ENCODE measurements around the gene DERL3. TPM values are rescaled to one million over a fixed set of nuclear protein-coding genes. Genes with fewer than 3 reads are reported as not detected.

DERL3 gene
- total RNA-seq = 74.1 and 77.0 TPM in 2 replicates
- total RNA-seq (2013) = 35.7 TPM
- 98.8 and 142 TPM in 2 replicates for polyA plus RNA-seq
- 45.1 and 59.3 TPM in 2 replicates for polyA minus RNA-seq

DNA sequence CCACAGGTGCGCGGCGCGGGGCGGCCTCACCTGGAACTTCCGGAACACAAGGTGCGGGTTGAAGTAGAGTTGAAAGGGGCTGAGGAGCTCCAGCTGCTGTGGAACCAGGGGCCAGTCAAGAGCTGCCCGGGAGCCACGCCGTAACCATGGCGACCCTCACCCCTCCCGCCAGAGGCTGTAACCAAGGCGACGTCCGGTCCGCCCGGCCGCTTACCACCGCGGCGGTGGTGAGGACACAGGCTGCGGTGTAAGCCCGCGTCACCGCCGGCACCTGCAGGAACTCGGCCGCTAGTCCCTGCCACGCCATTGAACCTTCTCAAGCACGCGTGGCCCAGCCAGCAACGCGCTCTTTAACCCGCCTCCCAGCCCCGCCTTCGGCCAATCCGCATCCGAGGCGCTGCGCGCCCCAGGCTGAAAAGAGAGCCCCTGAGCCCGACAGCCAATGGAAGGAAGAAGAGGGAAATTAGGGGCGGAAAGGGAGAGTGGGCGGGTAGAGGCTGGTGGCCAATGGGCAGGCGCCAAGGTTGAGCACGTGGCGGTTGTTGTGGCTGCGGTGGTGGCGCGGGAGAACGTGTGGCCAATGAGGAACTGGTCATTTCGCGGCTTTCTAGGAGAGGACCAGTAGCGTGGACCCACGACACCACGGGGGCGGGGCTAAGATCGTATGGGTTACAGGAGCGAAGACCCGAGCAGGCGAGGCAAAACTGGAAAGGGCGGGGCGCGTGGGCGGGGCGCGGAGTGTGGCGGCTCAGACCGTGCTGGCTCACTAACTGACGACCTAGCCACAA lies at the start of gene DERL3:
DERL3 (minus strand) TSS at position 326 of the 788 bp plus-strand sequence; CDS start at position 307, 19 bp downstream.
- POLR2A ChIA-PET = interaction anchor here (0.6 to 2.2 kb wide), 14 partner anchors 10 to 172 kb away, joined by 3 to 18 read pairs (median 7); partner anchors contain the start of genes CABIN1, MIF, MMP11 and SLC2A11

More for the DNA sequence above, at the start of gene DERL3:
- Histone ChIP-seq H3K27ac (ENCODE audit: low read length in 2 of 2) (peak within 1 kb of the TSS; percentile 98), H3K9ac (ENCODE audit: low read length) (peak within 1 kb of the TSS; percentile 75), H3K9me3 (ENCODE audit: control extremely low read depth in 1 of 3, control insufficient read depth in 2 of 3, insufficient read depth in 1 of 3, low read length in 2 of 3) (no peaks in the 10 kb centered on the region), H3K4me1 (ENCODE audit: control insufficient read depth in 2 of 2, insufficient read depth in 2 of 2, low read length in 2 of 2) (peaks cover 45 to 60% of the 10 kb centered on the region in 2 donors), H3K27me3 (replicated peaks in 1 of 4; ENCODE audit: control extremely low read depth in 1 of 4, control insufficient read depth in 3 of 4, insufficient read depth in 4 of 4, low read length in 3 of 4) (no peaks in the 10 kb centered on the region), H4K20me1 (ENCODE audit: control insufficient read depth, insufficient read depth, low read length, poor library complexity, severe bottlenecking) (peaks cover 10% of the 10 kb centered on the region), H3K79me2 (ENCODE audit: control insufficient read depth, insufficient read depth, low read length) (peaks cover 5% of the 10 kb centered on the region), H2AFZ (ENCODE audit: insufficient read depth, low read depth, low read length, poor library complexity, severe bottlenecking) (peak within 1 kb of the TSS; percentile 80), H3K4me3 (ENCODE audit: control extremely low read depth in 1 of 5, extremely low read depth in 1 of 5, insufficient read depth in 1 of 5, low read depth in 2 of 5, low read length in 4 of 5) (peak within 1 kb of the TSS; percentile 38 to 83 (median 69)), H3K36me3 (replicated peaks in 1 of 2; ENCODE audit: control extremely low read depth in 1 of 2, control insufficient read depth in 1 of 2, extremely low read depth in 1 of 2, insufficient read depth in 2 of 2, low read length in 1 of 2) (peaks cover 0 to 33% of the 10 kb centered on the region in 2 experiments), H3K4me2 (replicated peaks; ENCODE audit: low read depth, low read length, poor library complexity, severe bottlenecking) (peak within 1 kb of the TSS; percentile 93)
- Mint-ChIP-seq H3K4me1 (peaks cover 73% of the 10 kb centered on the region), H3K4me3 (peak within 1 kb of the TSS; percentile 89), H3K27ac (peak within 1 kb of the TSS; percentile 99), H3K27me3 (no peaks in the 10 kb centered on the region), H3K9me3 (ENCODE audit: insufficient read depth) (no peaks in the 10 kb centered on the region)
- TF ChIP-seq, protein P1, sequence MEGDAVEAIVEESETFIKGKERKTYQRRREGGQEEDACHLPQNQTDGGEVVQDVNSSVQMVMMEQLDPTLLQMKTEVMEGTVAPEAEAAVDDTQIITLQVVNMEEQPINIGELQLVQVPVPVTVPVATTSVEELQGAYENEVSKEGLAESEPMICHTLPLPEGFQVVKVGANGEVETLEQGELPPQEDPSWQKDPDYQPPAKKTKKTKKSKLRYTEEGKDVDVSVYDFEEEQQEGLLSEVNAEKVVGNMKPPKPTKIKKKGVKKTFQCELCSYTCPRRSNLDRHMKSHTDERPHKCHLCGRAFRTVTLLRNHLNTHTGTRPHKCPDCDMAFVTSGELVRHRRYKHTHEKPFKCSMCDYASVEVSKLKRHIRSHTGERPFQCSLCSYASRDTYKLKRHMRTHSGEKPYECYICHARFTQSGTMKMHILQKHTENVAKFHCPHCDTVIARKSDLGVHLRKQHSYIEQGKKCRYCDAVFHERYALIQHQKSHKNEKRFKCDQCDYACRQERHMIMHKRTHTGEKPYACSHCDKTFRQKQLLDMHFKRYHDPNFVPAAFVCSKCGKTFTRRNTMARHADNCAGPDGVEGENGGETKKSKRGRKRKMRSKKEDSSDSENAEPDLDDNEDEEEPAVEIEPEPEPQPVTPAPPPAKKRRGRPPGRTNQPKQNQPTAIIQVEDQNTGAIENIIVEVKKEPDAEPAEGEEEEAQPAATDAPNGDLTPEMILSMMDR (IDR thresholded peaks at IDR 0.05) = no peak
- no peak for TF ChIP-seq EZH2 (IDR thresholded peaks at IDR 0.05; ENCODE audit: borderline replicate concordance, insufficient read depth, low read depth, low read length, poor library complexity, severe bottlenecking)
- peak; percentile 78 for ATAC-seq (ENCODE audit: low read depth)
- under 1% methylated on average over 70 of the region's 70 CpGs for WGBS (ENCODE audit: insufficient coverage)
- peak; percentile 100 for DNase-seq
- intact Hi-C loops (cut with micrococcal nuclease) = loop anchor here (1.0 to 10.0 kb wide), 8 partner anchors 18 to 596 kb away; partner anchors contain the start of gene MIF
- CTCF ChIA-PET = interaction anchor here (0.8 to 1.7 kb wide), 6 partner anchors 11 to 85 kb away, joined by 3 to 20 read pairs (median 4); no protein-coding TSS in a partner anchor

Data from B cell (primary cell).